ENCODE data around the gene INAFM2.

Gene INAFM2

GRCh38 chr15:40327457-40327856 lies 4.0 kb downstream of the INAFM2 start:
- no peak for DNase-seq (ENCODE audit: extremely low read depth in 1 of 2, low read depth in 1 of 2)

GRCh38 chr15:40328176-40328575 lies 4.7 kb downstream of the INAFM2 start:
- DNase-seq (ENCODE audit: extremely low read depth in 1 of 2, low read depth in 1 of 2): no peak

DNA sequence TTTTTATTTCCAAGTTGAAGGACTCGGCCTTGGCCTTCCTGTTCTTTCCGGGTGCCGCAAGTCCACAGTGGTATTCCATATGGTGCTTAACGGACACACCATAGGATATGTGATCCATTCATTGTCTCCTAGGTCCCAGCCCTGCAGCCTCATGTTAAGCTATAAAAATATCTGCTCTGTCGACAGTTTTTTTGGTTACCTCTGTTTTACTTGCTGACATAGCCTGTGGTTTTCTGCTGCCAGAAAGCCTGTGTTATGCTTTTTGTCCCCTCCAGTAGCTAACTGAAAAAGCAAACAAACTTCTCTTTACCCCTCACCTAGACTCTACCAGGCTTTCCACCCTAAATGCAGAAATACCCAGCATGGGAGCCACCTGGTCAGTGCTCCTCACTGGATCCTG lies 5.3 kb downstream of the INAFM2 start:
- DNase-seq (ENCODE audit: extremely low read depth in 1 of 2, low read depth in 1 of 2): no peak

- DNase-seq (ENCODE audit: extremely low read depth in 1 of 2, low read depth in 1 of 2): no peak
These were observed 6.3 kb downstream of the INAFM2 start for GRCh38 chr15:40329804-40330203.

DNA sequence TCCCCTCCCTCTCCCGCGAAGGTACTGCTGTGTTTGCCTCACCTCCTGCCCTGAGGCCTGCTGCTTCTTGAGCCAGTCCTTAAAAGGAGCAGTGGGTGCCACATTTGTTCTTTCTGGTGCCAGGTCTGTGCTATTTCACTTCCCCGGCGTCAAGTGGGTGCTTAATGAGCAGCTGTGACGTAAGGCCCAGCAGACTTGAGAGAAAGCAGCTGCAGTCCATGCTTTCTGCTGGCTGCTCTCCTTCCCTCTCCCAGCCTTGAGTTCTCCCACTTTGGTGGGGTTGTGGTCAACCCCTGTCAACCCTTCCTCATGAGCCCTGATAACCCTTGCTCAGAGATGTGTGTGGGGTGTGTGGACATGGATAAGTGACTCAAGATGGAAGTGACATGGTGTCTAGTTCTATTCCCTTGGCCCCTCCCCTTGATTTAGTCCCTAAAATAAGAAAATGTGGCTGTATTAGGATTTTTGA lies 6.9 kb downstream of the INAFM2 start:
- DNase-seq (ENCODE audit: extremely low read depth in 1 of 2, low read depth in 1 of 2): no peak

- DNase-seq (ENCODE audit: extremely low read depth in 1 of 2, low read depth in 1 of 2): no peak
These were observed 7.5 kb downstream of the INAFM2 start for GRCh38 chr15:40331026-40331425.

DNA sequence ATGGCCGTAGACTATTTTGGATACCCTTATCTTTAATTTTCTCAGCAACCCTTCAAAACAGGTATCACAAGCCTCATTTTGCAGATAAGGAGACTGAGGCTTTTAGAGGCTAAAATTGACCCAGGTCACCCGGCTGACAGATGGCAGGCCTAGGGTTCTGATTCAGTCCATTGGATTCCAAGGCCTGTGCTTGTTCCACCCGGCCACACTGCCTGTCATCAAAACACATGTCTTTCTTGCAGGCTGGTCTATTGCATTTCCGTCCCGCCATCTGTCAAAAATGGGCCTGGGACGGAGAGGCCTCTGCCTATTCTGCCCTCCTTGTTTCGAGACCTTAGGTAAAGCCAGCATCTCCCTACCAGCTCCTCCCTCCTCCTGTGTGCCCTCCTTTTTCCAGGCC lies 8.1 kb downstream of the INAFM2 start:
- DNase-seq (ENCODE audit: extremely low read depth in 1 of 2, low read depth in 1 of 2): no peak

GRCh38 chr15:40332113-40332781 lies 8.8 kb downstream of the INAFM2 start:
- DNase-seq (ENCODE audit: extremely low read depth in 1 of 2, low read depth in 1 of 2): no peak

GRCh38 chr15:40333922-40334492 lies 10.5 kb downstream of the INAFM2 start:
- no peak for DNase-seq (ENCODE audit: extremely low read depth in 1 of 2, low read depth in 1 of 2)

GRCh38 chr15:40334541-40334940 lies 11.0 kb downstream of the INAFM2 start:
- no peak for DNase-seq (ENCODE audit: extremely low read depth in 1 of 2, low read depth in 1 of 2)

DNA sequence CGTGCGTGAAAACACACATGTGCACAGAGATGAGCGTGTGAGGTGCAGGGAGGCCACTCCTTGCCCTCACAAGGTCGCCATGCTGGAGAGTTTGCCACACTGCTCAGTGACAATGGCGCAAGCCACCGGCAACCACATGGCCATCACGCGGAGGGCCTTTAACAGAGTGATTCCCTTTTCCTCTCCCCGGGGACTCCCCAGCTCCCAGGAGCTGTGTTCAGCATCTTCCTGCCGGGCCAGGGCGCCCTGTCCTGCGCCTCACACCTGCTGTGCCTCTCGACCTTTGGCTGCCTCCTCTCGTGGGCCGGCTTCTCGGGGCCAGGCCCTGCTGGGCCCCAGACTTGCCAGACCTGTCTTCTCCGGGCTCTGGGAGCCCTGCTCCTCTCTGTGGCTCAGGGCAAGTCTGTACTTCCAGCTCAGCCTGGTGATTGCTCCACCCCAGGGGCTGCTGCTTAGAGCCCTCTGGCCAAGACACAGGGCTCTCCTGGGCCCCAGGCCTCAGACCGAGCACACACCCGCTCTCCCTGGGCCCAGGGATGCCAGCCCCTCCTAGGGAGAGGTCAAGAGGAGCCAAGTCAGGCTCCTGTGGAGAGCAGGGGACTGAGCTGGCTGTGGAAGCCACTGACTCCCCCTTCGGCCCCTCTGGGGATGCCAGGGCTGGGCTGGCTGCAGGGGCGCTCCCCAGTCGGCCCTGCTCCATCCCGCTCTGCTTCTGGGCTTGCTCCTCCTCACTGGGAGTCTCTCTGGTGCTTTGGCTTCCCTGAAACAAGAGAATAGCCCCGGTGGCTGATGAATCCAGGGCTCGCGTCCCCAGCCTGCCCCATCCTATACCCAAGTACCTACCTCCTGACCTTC lies 11.7 kb downstream of the INAFM2 start:
- DNase-seq (ENCODE audit: extremely low read depth in 1 of 2, low read depth in 1 of 2): no peak

- DNase-seq (ENCODE audit: extremely low read depth in 1 of 2, low read depth in 1 of 2): no peak
These were observed 12.6 kb downstream of the INAFM2 start for GRCh38 chr15:40335938-40336743.

- DNase-seq (ENCODE audit: extremely low read depth in 1 of 2, low read depth in 1 of 2): no peak
These were observed 13.2 kb downstream of the INAFM2 start for GRCh38 chr15:40336744-40337122.

- DNase-seq (ENCODE audit: extremely low read depth in 1 of 2, low read depth in 1 of 2): no peak
These were observed 14.1 kb downstream of the INAFM2 start for GRCh38 chr15:40337597-40337996.

GRCh38 chr15:40338041-40338657 lies 14.7 kb downstream of the INAFM2 start:
- DNase-seq (ENCODE audit: extremely low read depth in 1 of 2, low read depth in 1 of 2): peak; percentile 40 to 62

DNA sequence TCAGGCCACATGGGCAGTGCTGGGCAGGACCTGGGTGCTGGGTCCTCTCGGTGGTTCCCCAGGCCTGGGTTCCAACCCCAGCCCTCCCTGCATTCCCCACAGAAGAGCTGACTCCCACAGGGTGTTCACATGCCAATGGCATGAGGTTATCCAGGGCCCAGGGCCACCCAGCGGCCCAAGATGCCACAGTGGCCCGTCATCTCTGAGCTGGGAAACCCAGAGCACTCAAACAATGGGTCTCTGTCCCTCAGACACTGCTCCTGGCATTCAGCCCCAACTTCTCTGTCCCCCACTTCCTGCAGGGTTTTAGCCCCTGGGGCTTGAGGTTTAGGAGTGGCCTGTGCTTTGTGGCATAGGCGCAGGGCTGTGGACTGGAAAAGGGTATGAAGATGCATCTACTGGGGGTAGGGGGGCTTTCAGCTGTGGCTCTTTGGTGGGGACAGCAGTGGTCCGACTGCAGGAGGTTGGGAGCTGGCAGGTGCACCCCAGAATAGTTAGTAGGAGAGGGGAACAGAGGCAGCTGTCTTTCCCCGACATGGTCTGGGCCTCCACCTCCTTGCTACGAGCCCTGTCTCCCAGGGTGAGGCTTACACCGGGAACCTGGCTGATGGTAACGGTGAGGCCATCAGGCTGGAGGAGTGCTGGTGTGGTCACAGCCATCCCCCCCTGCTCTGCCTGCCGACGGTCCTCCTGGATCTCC lies 15.6 kb downstream of the INAFM2 start:
- no peak for DNase-seq (ENCODE audit: extremely low read depth in 1 of 2, low read depth in 1 of 2)

GRCh38 chr15:40339621-40339945 lies 16.1 kb downstream of the INAFM2 start:
- no peak for DNase-seq (ENCODE audit: extremely low read depth in 1 of 2, low read depth in 1 of 2)

GRCh38 chr15:40340038-40340739 lies 16.7 kb downstream of the INAFM2 start:
- no peak for DNase-seq (ENCODE audit: extremely low read depth in 1 of 2, low read depth in 1 of 2)

GRCh38 chr15:40340740-40341400 lies 17.4 kb downstream of the INAFM2 start, which contains the start of gene CCDC9B:
CCDC9B (minus strand) TSS chr15:40340939; CDS start chr15:40340819, 120 bp downstream.
- DNase-seq (ENCODE audit: extremely low read depth in 1 of 2, low read depth in 1 of 2): no peak

Data from activated CD8-positive, alpha-beta memory T cell treated with anti-CD3 and anti-CD28 coated beads for 1 hour (primary cell).